A549 (cell line): Measurements from ENCODE around the gene IGSF11. TPM values are rescaled to one million over a fixed set of nuclear protein-coding genes. Genes with fewer than 3 reads are reported as not detected.

Source experiments
- ATAC-seq, 2 experiments: fragments of 200-7000 bp in 1 of 2; fragments of >200 bp in 1 of 2; cut with Nextera tagmentation in 1 of 2; cut with Tn5 transposase in 1 of 2; 3 replicates each; pipeline versions ENCODE4 v1.8.0 to v1.9.1; 2018 to 2020; ENCODE audit warnings: mild to moderate bottlenecking in 1 of 2, moderate library complexity in 1 of 2
- CTCF ChIA-PET: fragments of 300-600 bp; sonication (Branson Sonifier 250); formaldehyde crosslinking; extraction: SDS; loops from one replicate; lab custom pipeline; 2021; ENCODE audit warnings: antibody characterized with exemption, inconsistent platforms; lab: Yijun Ruan, JAX
- POLR2A ChIA-PET: fragments of 350-600 bp; formaldehyde crosslinking; extraction: SDS; loops from one replicate; lab custom pipeline; 2021; ENCODE audit warnings: antibody characterized with exemption, inconsistent platforms; lab: Yijun Ruan, JAX
- DNase-seq, 2 experiments: peaks; one replicate each; pipeline versions ENCODE4 v3.0.0 to v3.0.0-alpha.2; 2011 to 2016; ENCODE audit warnings: low read depth in 1 of 2, low spot score in 1 of 2
- FAIRE-seq: peaks from 2 replicates; lab custom pipeline; 2011; peaks lifted over from hg19 to GRCh38; lab: Jason Lieb, UNC
- H3K27ac ChIP-seq, 2 experiments: fragments of >200 bp; sonication (Bioruptor Twin); formaldehyde crosslinking; 3 replicates each; pipeline ENCODE4 v1.5.1; 2016 to 2017
- H3K4me1 ChIP-seq: fragments of >200 bp; sonication (Bioruptor Twin); formaldehyde crosslinking; 3 replicates; pipeline ENCODE4 v1.6.1; 2016
- H3K4me2 ChIP-seq: fragments of >200 bp; sonication (Bioruptor Twin); formaldehyde crosslinking; 3 replicates; pipeline ENCODE4 v1.6.1; 2016
- H3K4me3 ChIP-seq: fragments of >200 bp; sonication (Bioruptor Twin); formaldehyde crosslinking; 3 replicates; pipeline ENCODE4 v1.5.1; 2016
- H3K9me3 ChIP-seq: fragments of >200 bp; sonication (Bioruptor Twin); formaldehyde crosslinking; 3 replicates; pipeline ENCODE4 v1.6.1; 2016
- CEBPB ChIP-seq, 2 experiments: fragments of >200 bp in 1 of 2; sonication (Bioruptor Twin) in 1 of 2; formaldehyde crosslinking in 1 of 2; IDR thresholded peaks; 2 replicates each; pipeline ENCODE4 v1.6.1; 2012 to 2016
- CHD2 ChIP-seq: fragments of 150-350 bp; IDR thresholded peaks from 2 replicates; pipeline ENCODE4 v1.6.1; 2014; ENCODE audit warnings: low read length; ENCODE audit not compliant: partially characterized antibody
- CTCF ChIP-seq: fragments of >200 bp; sonication (Bioruptor Twin); formaldehyde crosslinking; IDR thresholded peaks from 3 replicates; pipeline ENCODE4 v1.5.1; 2016
- EHF ChIP-seq: fragments of 250-450 bp; sonication (Bioruptor Pico); IDR thresholded peaks from 2 replicates; pipeline ENCODE4 v1.5.0; 2020; ENCODE audit warnings: mild to moderate bottlenecking
- EHMT2 ChIP-seq: fragments of 200-600 bp; sonication (generic); IDR thresholded peaks from 2 replicates; pipeline ENCODE4 v1.6.1; 2016; ENCODE audit warnings: antibody characterized with exemption, low read depth, mild to moderate bottlenecking, moderate library complexity
- GATA3 ChIP-seq: IDR thresholded peaks from 2 replicates; pipeline ENCODE4 v1.6.1; 2012; ENCODE audit warnings: borderline replicate concordance
- HEYL ChIP-seq: fragments of 250-450 bp; sonication (Bioruptor Pico); IDR thresholded peaks from 2 replicates; pipeline ENCODE4 v1.8.0; 2021; ENCODE audit warnings: mild to moderate bottlenecking, moderate library complexity
- HOXA7 ChIP-seq: fragments of 250-450 bp; sonication (Bioruptor Pico); IDR thresholded peaks from 2 replicates; pipeline ENCODE4 v1.5.0; 2020; ENCODE audit warnings: mild to moderate bottlenecking, moderate library complexity
- HOXB13 ChIP-seq: fragments of 250-450 bp; sonication (Bioruptor Pico); IDR thresholded peaks from 2 replicates; pipeline ENCODE4 v1.5.0; 2020; ENCODE audit warnings: low read depth, mild to moderate bottlenecking, moderate library complexity
- HOXB5 ChIP-seq: fragments of 250-450 bp; sonication (Bioruptor Pico); IDR thresholded peaks from 2 replicates; pipeline ENCODE4 v1.5.0; 2020; ENCODE audit warnings: mild to moderate bottlenecking, moderate library complexity
- JUNB ChIP-seq: fragments of >200 bp; sonication (Bioruptor Twin); formaldehyde crosslinking; IDR thresholded peaks from 2 replicates; pipeline ENCODE4 v1.6.1; 2016
- MAX ChIP-seq: IDR thresholded peaks from 2 replicates; pipeline ENCODE4 v1.6.1; 2012
- NPAS2 ChIP-seq: fragments of 250-450 bp; sonication (Bioruptor Pico); IDR thresholded peaks from 2 replicates; pipeline ENCODE4 v1.8.0; 2022; ENCODE audit warnings: mild to moderate bottlenecking, moderate library complexity, borderline replicate concordance
- PHF8 ChIP-seq: fragments of 200-600 bp; sonication (generic); IDR thresholded peaks from 2 replicates; pipeline ENCODE4 v1.6.1; 2016; ENCODE audit warnings: low read depth, mild to moderate bottlenecking, antibody characterized with exemption, moderate library complexity, borderline replicate concordance
- RARB ChIP-seq: fragments of 250-450 bp; sonication (Bioruptor Pico); IDR thresholded peaks from 2 replicates; pipeline ENCODE4 v1.8.0; 2021; ENCODE audit warnings: mild to moderate bottlenecking, moderate library complexity
- RFX5 ChIP-seq: fragments of 450-650 bp; IDR thresholded peaks from 2 replicates; pipeline ENCODE4 v1.7.1; 2014; ENCODE audit warnings: antibody characterized with exemption, mild to moderate bottlenecking, moderate library complexity
- SMC3 ChIP-seq: fragments of >200 bp; sonication (Bioruptor Twin); formaldehyde crosslinking; IDR thresholded peaks from 3 replicates; pipeline ENCODE4 v1.6.1; 2018; ENCODE audit warnings: inconsistent platforms
- SREBF2 ChIP-seq: fragments of 450-650 bp; IDR thresholded peaks from 2 replicates; pipeline ENCODE4 v1.6.1; 2014; ENCODE audit warnings: mild to moderate bottlenecking, moderate library complexity
- TFCP2L1 ChIP-seq: fragments of 250-450 bp; sonication (Bioruptor Pico); IDR thresholded peaks from 2 replicates; pipeline ENCODE4 v1.5.0; 2021; ENCODE audit warnings: mild to moderate bottlenecking
- TP53 ChIP-seq: fragments of 250-450 bp; sonication (Bioruptor Pico); IDR thresholded peaks from 2 replicates; pipeline ENCODE4 v1.5.0; 2021; ENCODE audit warnings: mild to moderate bottlenecking, moderate library complexity
- USF2 ChIP-seq: fragments of 450-650 bp; IDR thresholded peaks from 2 replicates; pipeline ENCODE4 v1.6.1; 2014; ENCODE audit warnings: antibody characterized with exemption
- ZC3H11A ChIP-seq: fragments of 450-650 bp; IDR thresholded peaks from 2 replicates; pipeline ENCODE4 v1.6.1; 2014; ENCODE audit warnings: antibody characterized with exemption, mild to moderate bottlenecking
- ZFP36 ChIP-seq: fragments of 450-650 bp; IDR thresholded peaks from 2 replicates; pipeline ENCODE4 v1.6.1; 2014; ENCODE audit warnings: borderline replicate concordance; ENCODE audit not compliant: partially characterized antibody
- WGBS: methylation state at CpG from one replicate; pipeline ENCODE4 v1.1.6; 2017; ENCODE audit errors: missing lambda C conversion rate; 5-methylcytosine and 5-hydroxymethylcytosine counted together
- polyA plus RNA-seq, 4 experiments: library from polyadenylated mRNA; depleted of rRNA in 3 of 4; stranded (reverse); fragments of >200 nt; fragmentation: RNase III in 1 of 4; extraction: RNeasy Plus Mini Kit Qiagen cat#74134 plus additional on column Dnase treatment in 1 of 4; gene quantifications; 2 replicates in 3 of 4; 3 replicates in 1 of 4; pipeline ENCODE4 v1.2.3, GENCODE V29; 2011 to 2017
- TF ChIP-seq, protein P1 (sequence below): fragments of 150-350 bp; IDR thresholded peaks from 2 replicates; pipeline ENCODE4 v1.6.1; 2014; ENCODE audit warnings: low read depth, mild to moderate bottlenecking, low read length
- TF ChIP-seq, protein P2 (sequence below): fragments of >200 bp; sonication (Bioruptor Twin); formaldehyde crosslinking; IDR thresholded peaks from 2 replicates; pipeline ENCODE4 v1.6.1; 2016

Gene IGSF11
- polyA plus RNA-seq, 2 of the 4 experiments (the other 2 are of a cell fraction): 5.2 to 21.7 TPM

DNA sequence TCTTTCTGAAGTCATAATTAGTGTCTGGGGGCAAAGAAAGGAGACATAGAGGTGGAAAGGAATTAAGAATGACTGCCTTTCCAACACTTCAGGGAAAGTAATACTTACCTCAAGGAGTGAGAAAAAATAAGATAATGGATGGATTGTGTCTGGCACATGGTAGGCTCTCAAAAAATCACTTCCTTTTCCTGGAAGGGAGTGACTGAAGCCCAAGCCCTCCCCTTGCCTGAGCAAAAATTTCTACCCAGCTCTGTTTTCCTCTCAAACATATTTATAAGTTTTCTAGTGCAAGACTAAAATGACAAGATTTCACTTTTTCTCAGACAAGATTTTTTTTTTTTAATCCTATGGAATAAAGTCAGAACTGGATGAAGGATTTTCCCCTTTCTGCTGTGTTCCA, 145.0 kb downstream of the IGSF11 start:
- no peak for TF ChIP-seq SREBF2
- TF ChIP-seq, protein P1, sequence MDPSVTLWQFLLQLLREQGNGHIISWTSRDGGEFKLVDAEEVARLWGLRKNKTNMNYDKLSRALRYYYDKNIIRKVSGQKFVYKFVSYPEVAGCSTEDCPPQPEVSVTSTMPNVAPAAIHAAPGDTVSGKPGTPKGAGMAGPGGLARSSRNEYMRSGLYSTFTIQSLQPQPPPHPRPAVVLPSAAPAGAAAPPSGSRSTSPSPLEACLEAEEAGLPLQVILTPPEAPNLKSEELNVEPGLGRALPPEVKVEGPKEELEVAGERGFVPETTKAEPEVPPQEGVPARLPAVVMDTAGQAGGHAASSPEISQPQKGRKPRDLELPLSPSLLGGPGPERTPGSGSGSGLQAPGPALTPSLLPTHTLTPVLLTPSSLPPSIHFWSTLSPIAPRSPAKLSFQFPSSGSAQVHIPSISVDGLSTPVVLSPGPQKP: no peak
- TF ChIP-seq ZC3H11A: no peak
- no peak for TF ChIP-seq SMC3
- TF ChIP-seq RARB (CRISPR knock-in tag): no peak
- no peak for TF ChIP-seq ZFP36
- no peak for TF ChIP-seq HOXA7 (CRISPR knock-in tag)
- no peak for TF ChIP-seq HEYL (CRISPR knock-in tag)
- no peak for TF ChIP-seq NPAS2 (CRISPR knock-in tag)
- no peak for TF ChIP-seq CHD2
- TF ChIP-seq MAX: no peak
- TF ChIP-seq, protein P2, sequence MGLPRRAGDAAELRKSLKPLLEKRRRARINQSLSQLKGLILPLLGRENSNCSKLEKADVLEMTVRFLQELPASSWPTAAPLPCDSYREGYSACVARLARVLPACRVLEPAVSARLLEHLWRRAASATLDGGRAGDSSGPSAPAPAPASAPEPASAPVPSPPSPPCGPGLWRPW: no peak
- no peak for TF ChIP-seq USF2
- no peak for TF ChIP-seq EHF (CRISPR knock-in tag)
- TF ChIP-seq TP53: no peak
- TF ChIP-seq CEBPB (IDR thresholded peaks at IDR 0.05): no peak
- POLR2A ChIA-PET: no interaction called here
- Histone ChIP-seq H3K4me3 (no peak overlapping the region), H3K4me2 (no peak overlapping the region), H3K4me1 (no peaks in the 10 kb centered on the region), H3K9me3 (no peaks in the 10 kb centered on the region), H3K27ac (no peak overlapping the region)
- CTCF ChIA-PET: interaction anchor here (1.0 to 12.3 kb wide), 2 partner anchors 146 to 210 kb away, joined by 4 to 207 read pairs; partner anchors contain the start of gene IGSF11
- ATAC-seq: no peak
- no peak for DNase-seq
- no peak for FAIRE-seq

DNA sequence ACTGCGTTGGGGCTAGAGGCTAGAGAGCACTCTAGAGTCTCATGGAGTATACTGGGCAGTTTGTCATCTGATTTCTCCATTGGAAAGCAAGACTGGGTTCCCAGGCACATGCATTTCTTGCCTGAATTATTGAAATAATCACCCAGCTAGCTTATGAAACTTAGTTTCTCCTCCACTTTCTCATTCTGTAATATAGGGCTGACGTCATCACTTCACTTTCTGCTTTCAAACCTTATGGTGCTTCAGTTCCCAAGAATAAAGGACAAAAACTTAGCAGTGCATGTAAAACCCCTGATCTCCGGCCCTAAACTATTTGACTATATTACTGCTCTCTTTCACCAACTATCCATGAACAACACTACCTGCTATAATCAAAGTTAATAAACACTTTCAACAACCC, 147.9 kb downstream of the IGSF11 start:
- 87% methylated on average over 3 of the region's 3 CpGs for WGBS
- Histone ChIP-seq H3K4me2 (no peak overlapping the region), H3K4me1 (peaks cover 4% of the 10 kb centered on the region; the same call in 1 of the 3 replicates), H3K27ac (no peak overlapping the region), H3K4me3 (no peak overlapping the region), H3K9me3 (no peaks in the 10 kb centered on the region)
- no peak for ATAC-seq
- no peak for DNase-seq
- ChIA-PET CTCF (interaction anchor here (11.4 to 12.3 kb wide), 2 partner anchors 149 to 208 kb away, joined by 207 to 321 read pairs; partner anchors contain the start of gene IGSF11), POLR2A (no interaction called here)
- TF ChIP-seq ZC3H11A (no peak), EHF (CRISPR knock-in tag) (no peak), TP53 (no peak), EHMT2 (no peak), CHD2 (no peak), HOXB13 (CRISPR knock-in tag) (no peak), TFCP2L1 (CRISPR knock-in tag) (no peak), HOXB5 (CRISPR knock-in tag) (no peak), JUNB (no peak), USF2 (no peak), RFX5 (no peak), NPAS2 (CRISPR knock-in tag) (no peak), CTCF (no peak), PHF8 (no peak), GATA3 (no peak)
- no peak for FAIRE-seq
